Aorta (tissue), 5 donors: ENCODE data around the gene CABCOCO1. TPM values are rescaled to one million over a fixed set of nuclear protein-coding genes. Genes with fewer than 3 reads are reported as not detected.

Source experiments
- ATAC-seq: fragments of 200-7000 bp; cut with Tn5 transposase; one replicate; pipeline ENCODE4 v1.9.1; 2022; ENCODE audit warnings: moderate library complexity; ENCODE audit not compliant: low FRiP score
- DNase-seq, 2 donors: peaks; one replicate each; pipeline ENCODE4 v3.0.0-alpha.2; 2020
- H3K27ac ChIP-seq, 2 donors: one replicate each; pipeline ENCODE4 v1.5.1; 2013; ENCODE audit warnings: low read length in 2 of 2, mild to moderate bottlenecking in 2 of 2, moderate library complexity in 2 of 2, control low read depth in 1 of 2, inconsistent platforms in 1 of 2, low read depth in 1 of 2
- H3K27me3 ChIP-seq, 2 donors: one replicate each; pipeline ENCODE4 v1.6.1; 2013; ENCODE audit warnings: control low read depth in 1 of 2, low read length in 1 of 2, mild to moderate bottlenecking in 1 of 2, moderate library complexity in 1 of 2; ENCODE audit not compliant: insufficient read depth in 2 of 2, control insufficient read depth in 1 of 2
- H3K36me3 ChIP-seq, 2 donors: one replicate each; pipeline ENCODE4 v1.6.1; 2013; ENCODE audit warnings: control low read depth in 1 of 2, low read length in 1 of 2, mild to moderate bottlenecking in 1 of 2; ENCODE audit not compliant: insufficient read depth in 2 of 2, control insufficient read depth in 1 of 2
- H3K4me1 ChIP-seq, 2 donors: one replicate each; pipeline ENCODE4 v1.6.1; 2013; ENCODE audit warnings: low read length in 2 of 2, control low read depth in 1 of 2, mild to moderate bottlenecking in 1 of 2, moderate library complexity in 1 of 2; ENCODE audit not compliant: insufficient read depth in 2 of 2, control insufficient read depth in 1 of 2
- H3K4me3 ChIP-seq, 2 donors: one replicate each; pipeline ENCODE4 v1.5.1; 2013; ENCODE audit warnings: low read length in 2 of 2, control low read depth in 1 of 2, mild to moderate bottlenecking in 1 of 2
- H3K9me3 ChIP-seq: one replicate; pipeline ENCODE4 v1.6.1; 2013; ENCODE audit warnings: mild to moderate bottlenecking, low read length; ENCODE audit not compliant: control insufficient read depth
- WGBS, 2 donors: extraction: QIAGEN DNeasy Blood & Tissue Kit; methylation state at CpG; one replicate each; pipeline ENCODE4 v1.1.7; 2013; 5-methylcytosine and 5-hydroxymethylcytosine counted together
- intact Hi-C, 2 donors: fragments of 100-400 bp; cut with DNase I; formaldehyde crosslinking; loops; one replicate each; pipeline versions ENCODE4 v1.14.2 to v1.15.0; 2022
- polyA plus RNA-seq, 2 donors: library from polyadenylated mRNA; stranded (reverse); fragments of 200-250 nt; gene quantifications; one replicate each; pipeline ENCODE4 v1.2.3, GENCODE V29; 2013
- total RNA-seq, 2 donors: library from RNA; stranded (reverse); fragmentation: NEBNext Ultra II Directional; extraction: Animal tissue kit (Norgen Biotek cat#: 25700); gene quantifications; one replicate each; pipeline ENCODE4 v1.2.1, GENCODE V29; 2021
- donor health status: healthy with polysubstance abuse.
- donor health status: Bipolar disorder and iron deficiency.
- donor health status: DM: no; HTN: no; CAD: no.
- donor health status: DM: no; HTN: no; CAD: no.
- donor health status: DM: yes; HTN: yes; CAD: no.

Gene CABCOCO1
- total and polyA plus RNA-seq, 4 donors = 0.26 to 11.1 (median 2.4) TPM; not detected in 1

DNA sequence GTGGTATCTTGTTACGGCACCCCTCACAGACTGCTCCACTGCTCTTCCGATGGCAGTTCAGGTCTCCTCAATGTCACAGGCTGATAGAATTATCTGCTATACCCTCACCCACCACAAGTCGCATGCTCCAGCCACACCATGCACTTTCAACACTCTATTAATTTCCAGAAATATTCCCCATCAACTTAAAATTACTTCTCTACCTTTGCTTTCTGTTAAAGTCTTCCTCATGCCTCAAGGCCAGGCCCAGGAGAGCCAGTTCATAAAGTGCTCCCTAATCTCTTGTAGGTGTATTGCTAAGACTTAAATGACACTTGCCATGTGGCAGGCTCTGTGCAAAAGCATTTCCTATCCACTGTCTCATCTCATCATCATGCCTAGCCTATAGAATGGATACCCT lies 132.8 kb downstream of the CABCOCO1 start:
- H3K4me1 ChIP-seq = peaks cover 0 to 4% of the 10 kb centered on the region in 2 donors
- no peak for ATAC-seq
- intact Hi-C loops = no loop called here
- no peaks in the 10 kb centered on the region for H3K27me3 ChIP-seq
- 80 to 97% methylated on average over 3 of the region's 3 CpGs for WGBS, 2 donors
- no peaks in the 10 kb centered on the region for H3K36me3 ChIP-seq
- no peak overlapping the region for H3K27ac ChIP-seq
- H3K9me3 ChIP-seq = no peaks in the 10 kb centered on the region
- DNase-seq = no peak
- H3K4me3 ChIP-seq = no peak overlapping the region

- no peak for DNase-seq
- intact Hi-C loops = no loop called here
- 96 to 100% methylated on average over 1 of the region's 1 CpG for WGBS, 2 donors
- no peaks in the 10 kb centered on the region for H3K27me3 ChIP-seq
- no peak overlapping the region for H3K27ac ChIP-seq
- no peaks in the 10 kb centered on the region for H3K9me3 ChIP-seq
- no peak for ATAC-seq
- peaks cover 0 to 4% of the 10 kb centered on the region in 2 donors for H3K4me1 ChIP-seq
- no peaks in the 10 kb centered on the region for H3K36me3 ChIP-seq
- H3K4me3 ChIP-seq = no peak overlapping the region
Observed at GRCh38 chr10:61796785-61797184, 134.1 kb downstream of the CABCOCO1 start.

GRCh38 chr10:61797304-61798153 lies 134.8 kb downstream of the CABCOCO1 start:
- no peak overlapping the region for H3K27ac ChIP-seq
- H3K27me3 ChIP-seq = no peaks in the 10 kb centered on the region
- ATAC-seq (no peak), DNase-seq (no peak)
- no peaks in the 10 kb centered on the region for H3K4me1 ChIP-seq
- intact Hi-C loops = no loop called here
- H3K4me3 ChIP-seq = no peak overlapping the region
- 83 to 93% methylated on average over 17 of the region's 17 CpGs for WGBS, 2 donors
- H3K36me3 ChIP-seq = no peaks in the 10 kb centered on the region
- H3K9me3 ChIP-seq = no peaks in the 10 kb centered on the region

DNA sequence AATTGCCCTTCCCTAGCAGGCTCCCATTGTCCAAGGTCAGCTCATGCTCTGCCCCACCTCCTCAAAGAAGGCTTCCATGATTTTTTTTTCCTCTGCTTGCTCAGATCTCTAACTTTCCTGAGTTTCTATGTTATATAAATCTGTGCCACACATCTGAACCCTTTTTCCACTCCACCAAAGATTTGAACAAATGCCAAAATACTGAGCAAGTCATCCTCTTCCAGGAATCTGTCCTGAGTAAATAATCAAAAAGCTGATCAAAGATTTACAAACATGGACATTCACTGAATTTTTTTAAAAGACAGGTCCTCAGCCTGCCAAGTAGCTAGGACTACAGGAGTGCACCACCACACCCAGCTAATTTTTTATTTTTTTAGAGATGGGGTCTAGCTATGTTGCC lies 136.0 kb downstream of the CABCOCO1 start:
- no peaks in the 10 kb centered on the region for H3K9me3 ChIP-seq
- no peaks in the 10 kb centered on the region for H3K4me1 ChIP-seq
- ATAC-seq = no peak
- intact Hi-C loops = no loop called here
- H3K27ac ChIP-seq = no peak overlapping the region
- H3K36me3 ChIP-seq = no peaks in the 10 kb centered on the region
- DNase-seq = no peak
- no peak overlapping the region for H3K4me3 ChIP-seq
- H3K27me3 ChIP-seq = no peaks in the 10 kb centered on the region

DNA sequence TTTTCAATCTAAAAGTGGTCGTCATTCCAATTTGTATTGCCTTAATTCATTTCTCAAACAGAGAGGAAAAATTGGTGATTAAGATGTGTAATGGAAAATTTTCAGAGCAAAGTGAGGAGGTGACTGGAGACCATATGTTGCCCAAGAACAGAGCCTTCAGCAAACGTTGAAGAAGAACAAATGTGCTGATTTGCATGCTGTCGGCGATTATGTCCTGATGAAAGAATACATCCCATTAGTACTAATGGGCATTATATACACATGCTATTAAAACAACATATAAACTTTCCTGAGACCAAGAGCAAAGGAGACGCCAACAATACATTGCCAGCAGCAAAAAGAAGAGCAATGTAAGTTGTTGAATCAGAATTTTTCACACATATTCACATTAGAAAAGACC lies 138.8 kb downstream of the CABCOCO1 start:
- no peak overlapping the region for H3K4me3 ChIP-seq
- peaks cover 0 to 3% of the 10 kb centered on the region in 2 donors for H3K4me1 ChIP-seq
- H3K27me3 ChIP-seq = no peaks in the 10 kb centered on the region
- DNase-seq (no peak), ATAC-seq (no peak)
- no peaks in the 10 kb centered on the region for H3K9me3 ChIP-seq
- no peaks in the 10 kb centered on the region for H3K36me3 ChIP-seq
- 85 to 89% methylated on average over 5 of the region's 5 CpGs for WGBS, 2 donors
- intact Hi-C loops = no loop called here
- H3K27ac ChIP-seq = no peak overlapping the region

DNA sequence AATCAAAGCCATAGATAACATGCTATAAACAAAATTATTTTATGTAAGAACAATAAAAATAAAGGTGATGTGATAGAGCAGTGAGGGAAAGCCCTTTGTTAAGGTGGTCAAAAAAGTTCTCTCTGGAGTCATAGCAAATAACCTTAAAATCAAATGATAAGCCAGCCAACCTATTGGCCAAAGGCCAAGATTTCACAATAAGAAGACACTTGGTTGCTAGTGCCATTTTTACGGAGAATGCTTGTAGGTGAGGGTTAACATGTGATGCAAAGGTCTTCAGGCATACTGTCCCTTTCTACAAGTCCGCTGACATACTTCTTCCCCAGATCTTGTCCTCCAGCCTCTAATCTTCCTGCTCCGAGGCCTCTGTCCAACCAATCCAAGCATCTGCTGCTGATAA lies 140.5 kb downstream of the CABCOCO1 start:
- H3K4me3 ChIP-seq = no peak overlapping the region
- no peaks in the 10 kb centered on the region for H3K9me3 ChIP-seq
- no peaks in the 10 kb centered on the region for H3K36me3 ChIP-seq
- WGBS, 2 donors = 95 to 98% methylated on average over 3 of the region's 3 CpGs
- DNase-seq (no peak), ATAC-seq (no peak)
- H3K27me3 ChIP-seq = no peaks in the 10 kb centered on the region
- peaks cover 0 to 3% of the 10 kb centered on the region in 2 donors for H3K4me1 ChIP-seq
- no peak overlapping the region for H3K27ac ChIP-seq
- intact Hi-C loops = no loop called here

DNA sequence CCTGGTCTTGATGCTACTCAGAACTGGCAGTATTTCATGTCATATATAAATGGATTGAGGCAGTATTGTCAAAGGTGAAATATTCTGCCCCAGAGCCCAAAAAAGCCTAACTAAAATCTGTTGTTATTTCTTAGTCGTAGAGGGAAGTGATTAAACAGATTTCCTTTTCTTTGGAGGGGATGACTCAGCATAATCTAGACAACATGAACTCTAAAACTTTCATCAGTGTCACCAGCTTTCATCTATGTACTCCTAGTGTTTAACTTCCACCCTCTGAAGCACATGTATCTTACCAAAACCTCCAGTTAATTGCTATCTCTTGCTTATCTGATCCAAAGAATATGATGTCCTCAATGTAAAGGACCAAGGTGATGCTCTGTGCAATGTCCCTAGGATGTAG lies 141.7 kb downstream of the CABCOCO1 start:
- Histone ChIP-seq H3K27ac (no peak overlapping the region), H3K27me3 (no peaks in the 10 kb centered on the region), H3K4me3 (no peak overlapping the region), H3K4me1 (peaks cover 0 to 3% of the 10 kb centered on the region in 2 donors), H3K36me3 (peaks cover 0 to 2% of the 10 kb centered on the region in 2 donors), H3K9me3 (no peaks in the 10 kb centered on the region)
- DNase-seq (no peak), ATAC-seq (no peak)
- WGBS, 2 donors = 35 to 50% methylated on average over 1 of the region's 1 CpG
- intact Hi-C loops = no loop called here

- Histone ChIP-seq H3K27ac (no peak overlapping the region), H3K27me3 (no peaks in the 10 kb centered on the region), H3K4me1 (peaks cover 0 to 3% of the 10 kb centered on the region in 2 donors), H3K9me3 (no peaks in the 10 kb centered on the region), H3K36me3 (peaks cover 0 to 2% of the 10 kb centered on the region in 2 donors), H3K4me3 (no peak overlapping the region)
- WGBS, 2 donors = 95 to 96% methylated on average over 3 of the region's 3 CpGs
- no peak for DNase-seq
- ATAC-seq = no peak
- intact Hi-C loops = no loop called here
Observed at GRCh38 chr10:61805091-61805490, 142.4 kb downstream of the CABCOCO1 start.

DNA sequence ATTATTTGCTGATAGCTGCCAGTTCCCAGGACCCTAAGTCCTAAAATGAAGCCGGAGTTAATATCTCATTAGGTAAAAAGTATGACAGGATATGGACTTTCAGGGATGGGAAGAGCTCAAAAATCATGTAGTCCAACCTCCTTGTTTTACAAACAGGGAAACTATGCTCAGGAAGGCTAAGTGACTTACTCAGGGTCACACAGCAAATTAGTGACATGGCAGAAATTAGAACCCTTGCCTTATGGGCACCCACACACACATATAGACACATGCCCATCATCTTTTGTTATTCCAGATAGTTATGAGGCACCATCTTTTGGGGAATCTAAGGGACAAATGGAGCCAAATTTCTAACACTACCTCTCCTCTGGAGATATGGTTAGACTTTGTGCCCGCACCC lies 147.5 kb downstream of the CABCOCO1 start:
- H3K9me3 ChIP-seq = no peaks in the 10 kb centered on the region
- H3K4me1 ChIP-seq = peaks cover 0 to under 1% of the 10 kb centered on the region in 2 donors
- ATAC-seq (no peak), DNase-seq (no peak)
- 96% methylated on average over 2 of the region's 2 CpGs for WGBS, 2 donors
- H3K27me3 ChIP-seq = no peaks in the 10 kb centered on the region
- H3K27ac ChIP-seq = no peak overlapping the region
- intact Hi-C loops = no loop called here
- H3K36me3 ChIP-seq = peaks cover 0 to 2% of the 10 kb centered on the region in 2 donors
- H3K4me3 ChIP-seq = no peak overlapping the region
